HG02798 (cell line): Measurements from ENCODE around the gene PTPN2.

Experiments used
- ATAC-seq: cut with Tn5 transposase; IDR thresholded peaks from one replicate; pipeline ENCODE4 v1.9.1; 2021; ENCODE audit warnings: mild to moderate bottlenecking; ENCODE audit not compliant: unreplicated experiment, poor library complexity

Gene PTPN2

GRCh38 chr18:12861637-12862036 lies 22.4 kb downstream of the PTPN2 start:
- ATAC-seq: no peak

- no peak for ATAC-seq
Measured at GRCh38 chr18:12860530-12860929, 23.5 kb downstream of the PTPN2 start.

GRCh38 chr18:12858991-12859390 lies 25.0 kb downstream of the PTPN2 start:
- ATAC-seq: no peak

- no peak for ATAC-seq
Measured at GRCh38 chr18:12857991-12858544, 26.0 kb downstream of the PTPN2 start.

- no peak for ATAC-seq
Measured at GRCh38 chr18:12857215-12857905, 26.7 kb downstream of the PTPN2 start.

GRCh38 chr18:12855916-12856315 lies 28.1 kb downstream of the PTPN2 start:
- no peak for ATAC-seq

- no peak for ATAC-seq
Measured at GRCh38 chr18:12852566-12853315, 31.3 kb downstream of the PTPN2 start.

- ATAC-seq: no peak
Measured at GRCh38 chr18:12851716-12852115, 32.3 kb downstream of the PTPN2 start.

- no peak for ATAC-seq
Measured at GRCh38 chr18:12849548-12849947, 34.5 kb downstream of the PTPN2 start.

GRCh38 chr18:12848405-12848804 lies 35.6 kb downstream of the PTPN2 start:
- no peak for ATAC-seq

- ATAC-seq: no peak
Measured at GRCh38 chr18:12844391-12844790, 39.6 kb downstream of the PTPN2 start.

- ATAC-seq: no peak
Measured at GRCh38 chr18:12843420-12844350, 40.4 kb downstream of the PTPN2 start.

GRCh38 chr18:12842459-12843380 lies 41.3 kb downstream of the PTPN2 start:
- no peak for ATAC-seq

GRCh38 chr18:12841070-12841469 lies 43.0 kb downstream of the PTPN2 start:
- ATAC-seq: no peak

- no peak for ATAC-seq
Measured at GRCh38 chr18:12840382-12840781, 43.7 kb downstream of the PTPN2 start.

- ATAC-seq: peak; percentile 78
Measured at GRCh38 chr18:12839526-12840196, 44.4 kb downstream of the PTPN2 start.

GRCh38 chr18:12839057-12839525 lies 44.9 kb downstream of the PTPN2 start:
- ATAC-seq: peak; percentile 33

GRCh38 chr18:12838178-12838634 lies 45.8 kb downstream of the PTPN2 start:
- ATAC-seq: no peak

GRCh38 chr18:12837747-12838146 lies 46.3 kb downstream of the PTPN2 start:
- ATAC-seq: no peak
